ENCODE data around the gene CEP120. TPM values are rescaled to one million over a fixed set of nuclear protein-coding genes. Genes with fewer than 3 reads are reported as not detected.
"Not testable (repeated sequence)": the region's sequence is repeated elsewhere in the genome, so short reads cannot be mapped to it uniquely, and the experiment has no call there.

CEP120 gene
- total RNA-seq, 4 donors from 2014 or later: 5.0 to 21.4 (median 9.1) TPM

- TF ChIP-seq, protein P1, sequence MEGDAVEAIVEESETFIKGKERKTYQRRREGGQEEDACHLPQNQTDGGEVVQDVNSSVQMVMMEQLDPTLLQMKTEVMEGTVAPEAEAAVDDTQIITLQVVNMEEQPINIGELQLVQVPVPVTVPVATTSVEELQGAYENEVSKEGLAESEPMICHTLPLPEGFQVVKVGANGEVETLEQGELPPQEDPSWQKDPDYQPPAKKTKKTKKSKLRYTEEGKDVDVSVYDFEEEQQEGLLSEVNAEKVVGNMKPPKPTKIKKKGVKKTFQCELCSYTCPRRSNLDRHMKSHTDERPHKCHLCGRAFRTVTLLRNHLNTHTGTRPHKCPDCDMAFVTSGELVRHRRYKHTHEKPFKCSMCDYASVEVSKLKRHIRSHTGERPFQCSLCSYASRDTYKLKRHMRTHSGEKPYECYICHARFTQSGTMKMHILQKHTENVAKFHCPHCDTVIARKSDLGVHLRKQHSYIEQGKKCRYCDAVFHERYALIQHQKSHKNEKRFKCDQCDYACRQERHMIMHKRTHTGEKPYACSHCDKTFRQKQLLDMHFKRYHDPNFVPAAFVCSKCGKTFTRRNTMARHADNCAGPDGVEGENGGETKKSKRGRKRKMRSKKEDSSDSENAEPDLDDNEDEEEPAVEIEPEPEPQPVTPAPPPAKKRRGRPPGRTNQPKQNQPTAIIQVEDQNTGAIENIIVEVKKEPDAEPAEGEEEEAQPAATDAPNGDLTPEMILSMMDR (IDR thresholded peaks at IDR 0.05): no peak
- TF ChIP-seq POLR2A (IDR thresholded peaks at IDR 0.05): no peak
- H3K4me3 ChIP-seq (ENCODE audit: low read depth, poor library complexity, severe bottlenecking): no peak overlapping the region
- DNase-seq (ENCODE audit: low spot score in 2 of 2): no peak
- intact Hi-C loops (cut with DNase I; ENCODE audit: low total_unique reads): no loop called here
- WGBS, 2 donors: 53 to 57% methylated on average over 4 of the region's 4 CpGs
Measured at GRCh38 chr5:123344816-123345426, 78.3 kb downstream of the CEP120 start.

DNA sequence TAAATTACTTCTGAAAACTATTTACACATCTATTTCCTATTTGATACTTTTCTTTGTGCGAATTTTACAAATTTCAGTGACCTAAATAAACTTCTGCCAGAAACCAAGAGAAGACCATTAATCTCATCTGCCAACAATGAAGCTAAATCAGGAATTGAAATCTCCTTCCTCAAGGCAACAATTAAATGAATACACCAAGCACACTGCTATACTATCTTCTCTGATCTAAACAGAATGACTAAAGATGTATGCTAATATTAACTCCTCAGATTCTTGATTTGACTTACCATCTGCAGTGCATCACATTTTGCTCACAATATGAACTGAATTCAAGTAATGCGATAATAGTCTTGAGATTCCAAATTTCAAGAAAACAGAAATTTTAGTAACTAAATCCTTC lies 82.3 kb downstream of the CEP120 start:
- no peak for TF ChIP-seq POLR2A (IDR thresholded peaks at IDR 0.05)
- TF ChIP-seq, protein P1 (IDR thresholded peaks at IDR 0.05): no peak
- H3K4me3 ChIP-seq (ENCODE audit: low read depth, poor library complexity, severe bottlenecking): no peak overlapping the region
- no peak for DNase-seq (ENCODE audit: low spot score in 2 of 2)
- 53 to 56% methylated on average over 2 of the region's 2 CpGs for WGBS, 2 donors
- intact Hi-C loops (cut with DNase I; ENCODE audit: low total_unique reads): no loop called here

DNA sequence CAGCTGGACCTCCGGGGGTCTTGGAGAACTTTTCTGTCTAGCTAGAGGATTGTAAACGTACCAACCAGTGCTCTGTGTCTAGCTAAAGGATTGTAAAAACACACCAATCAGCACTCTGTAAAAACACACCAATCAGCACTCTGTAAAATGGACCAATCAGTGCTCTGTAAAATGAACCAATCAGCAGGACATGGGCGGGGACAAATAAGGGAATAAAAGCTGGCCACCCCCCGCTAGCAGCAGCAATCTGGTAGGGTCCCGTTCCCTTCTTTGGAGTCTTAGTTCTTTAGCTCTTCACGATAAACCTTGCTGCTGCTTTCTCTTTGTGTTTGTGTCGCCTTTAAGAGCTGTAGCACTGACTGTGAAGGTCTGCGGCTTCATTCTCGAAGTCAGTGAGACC lies 114.8 kb downstream of the CEP120 start:
- intact Hi-C loops (cut with DNase I; ENCODE audit: low total_unique reads); DNase-seq (ENCODE audit: low spot score in 2 of 2); H3K4me3 ChIP-seq (ENCODE audit: low read depth, poor library complexity, severe bottlenecking): not testable (repeated sequence)
- 77 to 87% methylated on average over 9 of the region's 9 CpGs for WGBS, 2 donors

- WGBS, 2 donors: 88 to 90% methylated on average over 4 of the region's 4 CpGs
- intact Hi-C loops (cut with DNase I; ENCODE audit: low total_unique reads): no loop called here
- DNase-seq (ENCODE audit: low spot score in 2 of 2): no peak
- TF ChIP-seq POLR2A (IDR thresholded peaks at IDR 0.05): no peak
- TF ChIP-seq, protein P1 (IDR thresholded peaks at IDR 0.05): no peak
- no peak overlapping the region for H3K4me3 ChIP-seq (ENCODE audit: low read depth, poor library complexity, severe bottlenecking)
Measured at GRCh38 chr5:123305751-123306150, 117.5 kb downstream of the CEP120 start.

DNA sequence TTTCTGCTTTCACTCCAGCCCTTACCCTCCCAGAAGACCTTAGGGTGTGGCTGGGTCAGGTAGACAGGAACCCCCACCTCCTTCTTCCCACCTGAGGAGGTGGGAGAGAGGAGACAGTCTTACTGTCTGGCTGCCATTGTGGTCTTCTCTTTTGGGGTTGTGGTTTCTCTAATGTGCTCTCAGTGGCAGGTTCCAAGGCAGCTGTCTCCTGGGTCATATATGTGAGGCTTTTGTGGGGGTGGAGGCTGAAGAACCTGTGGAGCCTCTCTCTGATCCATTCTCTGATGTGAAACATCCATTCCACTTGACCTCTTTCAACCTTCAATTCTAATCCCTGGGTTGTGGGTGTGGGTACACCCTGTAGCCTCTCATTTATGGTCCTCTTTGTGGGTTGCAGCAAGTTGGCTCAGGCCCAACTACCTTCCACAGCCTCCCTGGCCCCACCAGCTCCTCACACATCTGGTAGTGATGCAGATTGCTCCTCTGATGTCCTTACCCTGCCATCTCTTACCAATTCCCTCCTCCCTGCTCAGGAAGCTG lies 118.4 kb downstream of the CEP120 start:
- DNase-seq (ENCODE audit: low spot score in 2 of 2): no peak
- no peak for TF ChIP-seq POLR2A (IDR thresholded peaks at IDR 0.05)
- TF ChIP-seq, protein P1 (IDR thresholded peaks at IDR 0.05): no peak
- H3K4me3 ChIP-seq (ENCODE audit: low read depth, poor library complexity, severe bottlenecking): no peak overlapping the region
- intact Hi-C loops (cut with DNase I; ENCODE audit: low total_unique reads): no loop called here

- 65 to 70% methylated on average over 3 of the region's 3 CpGs for WGBS, 2 donors
- intact Hi-C loops (cut with DNase I; ENCODE audit: low total_unique reads): no loop called here
- DNase-seq (ENCODE audit: low spot score in 2 of 2): no peak
- TF ChIP-seq, protein P1 (IDR thresholded peaks at IDR 0.05): no peak
- no peak for TF ChIP-seq POLR2A (IDR thresholded peaks at IDR 0.05)
- H3K4me3 ChIP-seq (ENCODE audit: low read depth, poor library complexity, severe bottlenecking): no peak overlapping the region
Measured at GRCh38 chr5:123303802-123304201, 119.4 kb downstream of the CEP120 start.

All from lower leg skin (tissue), 4 donors.